ENCODE measurements around the gene SEMA4B. TPM values are rescaled to one million over a fixed set of nuclear protein-coding genes. Genes with fewer than 3 reads are reported as not detected.

SEMA4B gene
- total and polyA plus RNA-seq, 8 donors: 32.5 to 63.9 (median 38.4) TPM

DNA sequence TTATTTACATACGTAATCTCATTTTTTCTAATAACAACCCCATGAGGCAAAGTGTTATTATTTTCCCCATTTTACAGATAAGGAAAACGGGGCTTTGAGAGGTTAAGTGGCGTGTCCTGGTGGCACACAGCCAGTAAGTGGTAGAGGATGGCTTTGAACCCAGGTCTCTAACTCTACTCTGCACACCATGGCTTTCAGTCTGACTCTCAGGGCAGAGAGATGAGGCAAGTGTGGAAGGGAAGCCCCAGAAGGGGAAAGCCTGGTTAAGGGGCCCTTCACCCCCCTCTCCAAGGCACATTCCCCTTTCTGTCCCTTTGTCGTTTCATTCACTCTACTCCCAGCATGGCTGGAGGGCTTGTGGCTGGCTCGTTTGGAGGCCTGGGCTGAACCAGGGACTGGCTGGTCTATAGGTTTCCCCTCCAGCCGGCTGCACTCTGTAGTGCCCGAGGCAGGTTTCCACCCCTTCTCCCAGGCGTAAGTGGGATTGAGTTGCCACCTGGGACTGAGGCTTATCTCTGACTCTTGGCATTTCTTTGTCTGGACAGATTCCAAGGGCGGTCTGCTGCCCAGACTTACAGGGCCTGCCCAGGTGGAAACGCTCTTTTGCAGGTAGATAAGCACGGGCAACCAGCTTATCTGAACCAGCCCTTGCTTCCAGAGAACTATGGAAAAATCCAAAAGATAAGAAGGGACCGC lies 12.1 kb downstream of the SEMA4B start:
- Histone ChIP-seq H3K4me3 (no peak overlapping the region), H3K36me3 (peaks cover 0 to 12% (median 3%) of the 10 kb centered on the region in 3 donors), H3K4me1 (peaks cover 35 to 47% (median 39%) of the 10 kb centered on the region in 3 donors), H3K27ac (peak overlapping the region; percentile 58 to 78 (median 72)), H3K9me3 (no peaks in the 10 kb centered on the region), H3K27me3 (no peaks in the 10 kb centered on the region)
- TF ChIP-seq, protein P1, sequence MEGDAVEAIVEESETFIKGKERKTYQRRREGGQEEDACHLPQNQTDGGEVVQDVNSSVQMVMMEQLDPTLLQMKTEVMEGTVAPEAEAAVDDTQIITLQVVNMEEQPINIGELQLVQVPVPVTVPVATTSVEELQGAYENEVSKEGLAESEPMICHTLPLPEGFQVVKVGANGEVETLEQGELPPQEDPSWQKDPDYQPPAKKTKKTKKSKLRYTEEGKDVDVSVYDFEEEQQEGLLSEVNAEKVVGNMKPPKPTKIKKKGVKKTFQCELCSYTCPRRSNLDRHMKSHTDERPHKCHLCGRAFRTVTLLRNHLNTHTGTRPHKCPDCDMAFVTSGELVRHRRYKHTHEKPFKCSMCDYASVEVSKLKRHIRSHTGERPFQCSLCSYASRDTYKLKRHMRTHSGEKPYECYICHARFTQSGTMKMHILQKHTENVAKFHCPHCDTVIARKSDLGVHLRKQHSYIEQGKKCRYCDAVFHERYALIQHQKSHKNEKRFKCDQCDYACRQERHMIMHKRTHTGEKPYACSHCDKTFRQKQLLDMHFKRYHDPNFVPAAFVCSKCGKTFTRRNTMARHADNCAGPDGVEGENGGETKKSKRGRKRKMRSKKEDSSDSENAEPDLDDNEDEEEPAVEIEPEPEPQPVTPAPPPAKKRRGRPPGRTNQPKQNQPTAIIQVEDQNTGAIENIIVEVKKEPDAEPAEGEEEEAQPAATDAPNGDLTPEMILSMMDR (IDR thresholded peaks at IDR 0.05): no peak
- intact Hi-C loops (cut with DNase I): no loop called here
- WGBS, 2 donors: 17 to 22% methylated on average over 12 of the region's 12 CpGs
- peak; percentile 70 to 92 (median 89) for DNase-seq
- FAIRE-seq: no peak
- ATAC-seq: peak; percentile 85 to 90 (median 88)

GRCh38 chr15:90213818-90214204 lies 12.7 kb downstream of the SEMA4B start:
- peaks cover 35 to 47% (median 39%) of the 10 kb centered on the region in 3 donors for H3K4me1 ChIP-seq
- TF ChIP-seq, protein P1 (IDR thresholded peaks at IDR 0.05): no peak
- ATAC-seq (peak in 2 of 4 donors; percentile 13 to 39), FAIRE-seq (no peak), DNase-seq (peak in 2 of 6 donors; percentile 44 to 52)
- peak overlapping the region; percentile 58 to 78 (median 72) for H3K27ac ChIP-seq
- no peaks in the 10 kb centered on the region for H3K27me3 ChIP-seq
- intact Hi-C loops (cut with DNase I): no loop called here
- 29% methylated on average over 11 of the region's 11 CpGs for WGBS, 2 donors
- no peak overlapping the region for H3K4me3 ChIP-seq
- no peaks in the 10 kb centered on the region for H3K9me3 ChIP-seq
- peaks cover 0 to 15% (median 3%) of the 10 kb centered on the region in 3 donors for H3K36me3 ChIP-seq

GRCh38 chr15:90214553-90215196 lies 13.5 kb downstream of the SEMA4B start:
- TF ChIP-seq, protein P1 (IDR thresholded peaks at IDR 0.05): peak in 1 of 4 donors; percentile 12
- Histone ChIP-seq H3K4me1 (peaks cover 35 to 47% (median 39%) of the 10 kb centered on the region in 3 donors), H3K27me3 (no peaks in the 10 kb centered on the region), H3K36me3 (peaks cover 0 to 15% (median 3%) of the 10 kb centered on the region in 3 donors), H3K4me3 (no peak overlapping the region), H3K27ac (peak overlapping the region in 2 of 4 donors; percentile 76 to 78), H3K9me3 (no peaks in the 10 kb centered on the region)
- DNase-seq (peak in 1 of 6 donors; percentile 6), ATAC-seq (peak in 2 of 4 donors; percentile 7 to 24), FAIRE-seq (no peak)
- WGBS, 2 donors: 74 to 78% methylated on average over 8 of the region's 8 CpGs
- intact Hi-C loops (cut with DNase I): no loop called here

DNA sequence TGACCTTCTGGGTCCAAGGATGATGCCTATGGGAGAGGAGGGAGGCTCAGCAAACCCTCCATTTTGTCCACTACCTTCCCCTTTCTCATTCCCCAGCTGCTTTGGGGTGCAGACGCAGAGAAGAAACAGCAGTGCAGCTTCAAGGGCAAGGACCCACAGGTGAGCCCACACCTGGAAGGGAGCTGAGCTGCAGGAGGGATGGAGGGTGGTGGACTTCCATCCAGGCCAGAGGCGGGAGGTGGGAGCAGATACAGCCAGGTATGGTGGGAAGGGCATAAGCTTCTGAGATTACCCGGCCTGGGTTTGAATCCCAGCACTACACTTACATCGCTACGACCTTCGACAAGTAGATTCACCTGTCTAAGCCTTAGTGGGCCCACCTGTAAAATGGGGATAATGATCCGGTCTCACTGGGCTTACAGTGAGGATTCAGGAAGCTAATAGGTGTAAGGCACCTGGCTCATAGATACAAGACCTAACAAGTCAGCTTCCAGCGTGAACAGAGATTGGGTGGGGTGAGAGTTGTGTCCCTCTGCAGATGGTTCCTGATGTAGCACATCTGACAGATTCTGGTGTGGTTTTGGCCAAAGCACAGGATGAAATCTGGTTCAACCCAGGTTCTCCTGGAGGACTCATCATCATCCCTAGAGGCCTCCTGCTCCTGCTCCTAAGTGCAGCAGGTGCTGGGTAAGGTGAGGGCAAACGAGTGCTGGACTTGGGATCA lies 16.7 kb downstream of the SEMA4B start:
- 73 to 79% methylated on average over 9 of the region's 9 CpGs for WGBS, 2 donors
- no peak overlapping the region for H3K4me3 ChIP-seq
- no peaks in the 10 kb centered on the region for H3K27me3 ChIP-seq
- intact Hi-C loops (cut with DNase I): no loop called here
- ATAC-seq (no peak), FAIRE-seq (no peak), DNase-seq (peak in 1 of 6 donors; percentile 22)
- H3K27ac ChIP-seq: no peak overlapping the region
- H3K36me3 ChIP-seq: peaks cover 0 to 27% (median under 1%) of the 10 kb centered on the region in 3 donors
- no peaks in the 10 kb centered on the region for H3K9me3 ChIP-seq
- TF ChIP-seq, protein P1 (IDR thresholded peaks at IDR 0.05): no peak
- H3K4me1 ChIP-seq: peaks cover 17 to 27% (median 18%) of the 10 kb centered on the region in 3 donors
